ENCODE results near the gene FOLR2. TPM values are rescaled to one million over a fixed set of nuclear protein-coding genes. Genes with fewer than 3 reads are reported as not detected.

FOLR2 gene
- total RNA-seq, 4 donors from 2014 or later: 7.3 to 70.3 (median 33.9) TPM

- WGBS, 2 donors (ENCODE audit: low coverage in 1 of 2): no CpG with 5 or more reads among the region's 25 CpGs
- H3K4me3 ChIP-seq: peak overlapping the region; percentile 8 to 54
- no peaks in the 10 kb centered on the region for H3K9me3 ChIP-seq
- TF ChIP-seq POLR2A (IDR thresholded peaks at IDR 0.05) (peak in 1 of 2 donors; percentile 16), CTCF (IDR thresholded peaks at IDR 0.05) (no peak)
- peak; percentile 71 for ATAC-seq
- H3K4me1 ChIP-seq: peaks cover 0 to 78% (median 46%) of the 10 kb centered on the region in 3 donors
- peaks cover 43% of the 10 kb centered on the region for H3K27me3 ChIP-seq
- peak overlapping the region; percentile 15 to 89 (median 83) for H3K27ac ChIP-seq
- peaks cover 0 to 40% of the 10 kb centered on the region in 2 donors for H3K36me3 ChIP-seq
Measured at GRCh38 chr11:72239313-72239848, 22.8 kb downstream of the FOLR2 start.

DNA sequence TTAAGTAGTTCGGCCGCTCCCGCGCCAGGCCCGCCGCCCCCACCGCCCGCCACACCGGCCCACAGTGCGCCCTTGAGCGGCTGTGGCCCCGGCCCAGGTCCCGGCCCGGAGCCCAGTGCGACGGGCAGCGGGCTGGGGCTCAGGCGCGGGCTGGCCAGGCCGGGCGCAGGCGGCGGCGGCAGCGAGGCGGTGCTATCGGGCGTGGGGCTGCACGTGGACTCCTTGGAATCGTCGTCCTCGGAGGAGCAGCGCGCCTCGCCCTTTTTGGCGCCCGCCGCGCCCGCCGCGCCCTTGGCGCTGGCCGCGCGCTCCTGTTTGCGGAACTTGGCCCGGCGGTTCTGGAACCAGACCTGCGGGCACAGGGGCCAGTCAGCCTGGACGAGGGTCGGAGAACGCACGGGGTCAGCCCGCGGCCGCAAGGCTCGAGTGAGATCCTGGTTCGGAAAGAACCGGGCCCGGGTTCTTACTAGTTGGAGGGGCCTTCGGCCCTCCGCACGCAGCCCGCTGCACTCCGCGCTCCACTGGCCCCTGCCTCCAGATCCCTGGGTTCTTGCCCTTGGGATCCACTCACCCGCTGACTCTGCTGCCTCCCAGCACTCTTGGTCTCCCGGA lies 23.4 kb downstream of the FOLR2 start:
- peak; percentile 79 for ATAC-seq
- TF ChIP-seq POLR2AphosphoS5 (IDR thresholded peaks at IDR 0.05) (peak; percentile 25), POLR2A (IDR thresholded peaks at IDR 0.05) (peak in 1 of 2 donors; percentile 31), CTCF (IDR thresholded peaks at IDR 0.05) (peak in 2 of 4 experiments; percentile 48 to 56), EP300 (IDR thresholded peaks at IDR 0.05) (no peak)
- WGBS, 2 donors (ENCODE audit: low coverage in 1 of 2): 17 to 50% methylated on average over 1 to 2 of the region's 69 CpGs
- H3K27me3 ChIP-seq: peaks cover 49% of the 10 kb centered on the region
- H3K36me3 ChIP-seq: peaks cover 0 to 34% of the 10 kb centered on the region in 2 donors
- H3K4me3 ChIP-seq: peak overlapping the region; percentile 8 to 54
- H3K9me3 ChIP-seq: no peaks in the 10 kb centered on the region
- peaks cover 0 to 78% (median 46%) of the 10 kb centered on the region in 3 donors for H3K4me1 ChIP-seq
- peak overlapping the region; percentile 15 to 89 (median 83) for H3K27ac ChIP-seq

DNA sequence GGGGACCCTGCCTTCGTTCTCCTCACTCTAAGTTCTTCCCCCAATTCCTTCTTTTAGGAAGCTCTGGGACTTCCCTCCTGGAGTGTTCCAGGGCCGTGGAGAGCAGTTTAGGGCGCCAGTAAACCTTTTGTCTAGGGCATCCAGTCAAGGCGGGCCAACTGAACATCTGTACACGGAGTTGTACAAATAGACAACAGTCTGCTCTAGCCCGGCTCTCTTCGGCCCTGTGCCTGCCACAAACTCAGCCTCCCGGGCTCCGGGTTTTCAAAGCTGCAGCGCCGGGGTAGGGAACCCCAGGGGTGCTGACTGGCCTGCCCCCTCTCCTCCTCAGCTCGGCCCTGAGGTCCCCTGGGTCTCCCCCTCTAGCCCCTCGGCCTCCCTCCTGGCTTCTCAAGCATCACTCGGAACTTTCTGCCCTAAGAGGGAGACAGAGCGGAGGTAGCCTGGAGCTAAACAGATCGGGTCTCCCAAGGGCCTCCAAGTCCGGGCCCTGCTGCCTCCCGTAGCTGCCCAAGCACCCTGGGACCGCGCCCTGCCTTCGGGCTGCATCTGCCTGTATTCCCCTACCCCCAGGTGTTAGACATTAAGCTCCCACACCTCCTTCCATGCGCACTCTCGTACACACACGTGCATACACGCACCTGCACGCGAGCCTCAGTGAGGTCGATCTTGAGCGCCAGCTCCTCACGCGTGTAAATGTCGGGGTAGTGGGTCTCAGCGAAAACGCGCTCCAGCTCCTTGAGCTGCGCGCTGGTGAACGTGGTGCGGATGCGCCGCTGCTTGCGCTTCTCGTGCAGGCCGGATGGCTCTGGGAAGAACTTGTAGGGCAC lies 24.1 kb downstream of the FOLR2 start:
- TF ChIP-seq CTCF (IDR thresholded peaks at IDR 0.05) (no peak), POLR2AphosphoS5 (IDR thresholded peaks at IDR 0.05) (no peak), POLR2A (IDR thresholded peaks at IDR 0.05) (no peak), EP300 (IDR thresholded peaks at IDR 0.05) (no peak)
- H3K4me1 ChIP-seq: peaks cover 0 to 72% (median 44%) of the 10 kb centered on the region in 3 donors
- H3K36me3 ChIP-seq: peaks cover 0 to 27% of the 10 kb centered on the region in 2 donors
- peak overlapping the region in 3 of 4 donors; percentile 80 to 89 (median 86) for H3K27ac ChIP-seq
- WGBS, 2 donors (ENCODE audit: low coverage in 1 of 2): 26 to 56% methylated on average over 10 to 14 of the region's 44 CpGs
- ATAC-seq: no peak
- no peaks in the 10 kb centered on the region for H3K9me3 ChIP-seq
- H3K4me3 ChIP-seq: peak overlapping the region in 1 of 2 donors; percentile 54
- H3K27me3 ChIP-seq: peaks cover 56% of the 10 kb centered on the region

DNA sequence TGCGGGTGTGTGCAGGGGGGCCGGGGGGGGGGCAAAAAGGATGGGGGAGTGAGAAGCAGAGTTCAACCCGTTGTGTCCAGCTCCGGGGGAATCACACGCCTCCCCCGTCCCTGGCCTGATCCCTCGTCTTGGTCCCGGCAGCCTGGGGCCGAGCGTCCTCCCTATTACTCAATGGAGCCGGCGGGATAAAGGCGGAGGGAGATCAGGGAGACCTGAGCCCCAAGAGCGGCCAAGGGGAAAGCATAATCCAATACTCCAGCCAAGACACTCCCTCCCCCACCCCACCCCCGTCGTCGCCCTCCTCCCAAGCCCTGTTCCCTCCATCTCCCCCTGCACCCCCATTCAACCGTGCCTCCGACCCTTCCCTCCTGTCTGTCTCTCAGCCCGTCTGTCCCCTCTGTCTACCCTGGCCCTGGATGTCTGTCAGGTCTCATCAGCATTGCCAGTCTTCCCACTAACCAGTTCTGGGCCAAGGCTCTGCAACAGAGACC lies 24.7 kb downstream of the FOLR2 start:
- TF ChIP-seq EP300 (IDR thresholded peaks at IDR 0.05) (no peak), CTCF (IDR thresholded peaks at IDR 0.05) (no peak), POLR2AphosphoS5 (IDR thresholded peaks at IDR 0.05) (no peak), POLR2A (IDR thresholded peaks at IDR 0.05) (no peak)
- 37 to 75% methylated on average over 3 to 9 of the region's 20 CpGs for WGBS, 2 donors (ENCODE audit: low coverage in 1 of 2)
- Histone ChIP-seq H3K4me3 (no peak overlapping the region), H3K27ac (no peak overlapping the region), H3K4me1 (peaks cover 0 to 65% (median 42%) of the 10 kb centered on the region in 3 donors), H3K27me3 (peaks cover 62% of the 10 kb centered on the region), H3K9me3 (no peaks in the 10 kb centered on the region), H3K36me3 (peaks cover 0 to 20% of the 10 kb centered on the region in 2 donors)
- ATAC-seq: no peak

Measured in gastroesophageal sphincter (tissue), 4 donors.